Sciatic nerve (tissue), 2 donors: Measurements from ENCODE around the gene CNDP1. TPM values are rescaled to one million over a fixed set of nuclear protein-coding genes. Genes with fewer than 3 reads are reported as not detected.
"Not testable (repeated sequence)": the region's sequence is repeated elsewhere in the genome, so short reads cannot be mapped to it uniquely, and the experiment has no call there.

Source experiments
- ATAC-seq: fragments of 200-7000 bp; cut with Tn5 transposase; one replicate; pipeline ENCODE4 v1.9.1; 2020; ENCODE audit warnings: mild to moderate bottlenecking, moderate library complexity
- DNase-seq: peaks from one replicate; pipeline ENCODE4 v3.0.0-alpha.2; 2020; ENCODE audit warnings: low spot score
- intact Hi-C: fragments of 100-400 bp; cut with DNase I; formaldehyde crosslinking; loops from one replicate; pipeline ENCODE4 v1.14.2; 2022
- total RNA-seq: library from RNA; stranded (reverse); fragmentation: NEBNext Ultra II Directional; extraction: Animal tissue kit (Norgen Biotek cat#: 25700); gene quantifications from one replicate; pipeline ENCODE4 v1.2.1, GENCODE V29; 2021
- donor health status: DM: no; HTN: no; CAD: no.
- donor health status: DM: no; HTN: no; CAD: no.

CNDP1 gene
- total RNA-seq = 0.31 TPM

- ATAC-seq = no peak
- intact Hi-C loops = no loop called here
- DNase-seq = no peak
Observed at GRCh38 chr18:74534150-74534969, at the start of gene CNDP1. Gene CNDP1, plus strand, starts transcription at chr18:74534500. Its CDS starts 168 bp downstream, at chr18:74534668.

- peak; percentile 52 for ATAC-seq
- DNase-seq = no peak
- intact Hi-C loops = loop anchor here (5.0 to 10.0 kb wide), 2 partner anchors 134 to 281 kb away; no protein-coding TSS in a partner anchor
Observed at GRCh38 chr18:74486119-74486849, 48.0 kb upstream of the CNDP1 start.

- intact Hi-C loops = loop anchor here (5.0 to 10.0 kb wide), 2 partner anchors 136 to 284 kb away; no protein-coding TSS in a partner anchor
- ATAC-seq (no peak), DNase-seq (no peak)
Observed at GRCh38 chr18:74488354-74488753, 45.9 kb upstream of the CNDP1 start.

- ATAC-seq = no peak
- intact Hi-C loops = loop anchor here (5.0 to 10.0 kb wide), 2 partner anchors 137 to 284 kb away; no protein-coding TSS in a partner anchor
- DNase-seq = no peak
Observed at GRCh38 chr18:74488864-74489263, 45.4 kb upstream of the CNDP1 start.

- ATAC-seq = no peak
- no peak for DNase-seq
- intact Hi-C loops = loop anchor here (5.0 to 10.0 kb wide), 2 partner anchors 137 to 285 kb away; no protein-coding TSS in a partner anchor
Observed at GRCh38 chr18:74489676-74490075, 44.6 kb upstream of the CNDP1 start.

- DNase-seq (no peak), ATAC-seq (no peak)
- intact Hi-C loops = no loop called here
Observed at GRCh38 chr18:74492259-74492658, 42.0 kb upstream of the CNDP1 start.

GRCh38 chr18:74493689-74494088 lies 40.6 kb upstream of the CNDP1 start:
- intact Hi-C loops = no loop called here
- DNase-seq (no peak), ATAC-seq (no peak)

GRCh38 chr18:74494514-74494913 lies 39.8 kb upstream of the CNDP1 start:
- intact Hi-C loops = no loop called here
- DNase-seq (no peak), ATAC-seq (no peak)

GRCh38 chr18:74495581-74496507 lies 38.5 kb upstream of the CNDP1 start, which contains the start of gene CNDP2:
Gene CNDP2, plus strand, starts transcription at chr18:74496363. Its CDS starts 3,611 bp downstream, at chr18:74499974.
- ATAC-seq (peak; percentile 98), DNase-seq (peak; percentile 100)
- intact Hi-C loops = no loop called here

- ATAC-seq = peak; percentile 14
Observed at GRCh38 chr18:74496508-74497323, 37.6 kb upstream of the CNDP1 start.

GRCh38 chr18:74497324-74497676 lies 37.0 kb upstream of the CNDP1 start:
- no peak for DNase-seq
- intact Hi-C loops = no loop called here
- no peak for ATAC-seq

More at GRCh38 chr18:74496508-74497323, 37.6 kb upstream of the CNDP1 start:
- peak; percentile 82 for DNase-seq
- intact Hi-C loops = no loop called here

GRCh38 chr18:74497778-74498177 lies 36.5 kb upstream of the CNDP1 start:
- intact Hi-C loops = no loop called here
- DNase-seq (no peak), ATAC-seq (no peak)

GRCh38 chr18:74498712-74499627 lies 35.3 kb upstream of the CNDP1 start:
- intact Hi-C loops = no loop called here
- ATAC-seq (no peak), DNase-seq (peak; percentile 69)

- ATAC-seq (no peak), DNase-seq (peak; percentile 91)
- intact Hi-C loops = no loop called here
Observed at GRCh38 chr18:74499633-74500032, 34.7 kb upstream of the CNDP1 start.

GRCh38 chr18:74500372-74500771 lies 33.9 kb upstream of the CNDP1 start:
- DNase-seq (no peak), ATAC-seq (no peak)
- intact Hi-C loops = no loop called here

- ATAC-seq, intact Hi-C loops: not testable (repeated sequence)
- DNase-seq = peak; percentile 12
Observed at GRCh38 chr18:74500774-74501173, 33.5 kb upstream of the CNDP1 start.

GRCh38 chr18:74501386-74501785 lies 32.9 kb upstream of the CNDP1 start:
- DNase-seq (peak; percentile 9), ATAC-seq (peak; percentile 20)
- intact Hi-C loops = no loop called here
